ENCODE measurements around the gene CCDC146.

Gene CCDC146

DNA sequence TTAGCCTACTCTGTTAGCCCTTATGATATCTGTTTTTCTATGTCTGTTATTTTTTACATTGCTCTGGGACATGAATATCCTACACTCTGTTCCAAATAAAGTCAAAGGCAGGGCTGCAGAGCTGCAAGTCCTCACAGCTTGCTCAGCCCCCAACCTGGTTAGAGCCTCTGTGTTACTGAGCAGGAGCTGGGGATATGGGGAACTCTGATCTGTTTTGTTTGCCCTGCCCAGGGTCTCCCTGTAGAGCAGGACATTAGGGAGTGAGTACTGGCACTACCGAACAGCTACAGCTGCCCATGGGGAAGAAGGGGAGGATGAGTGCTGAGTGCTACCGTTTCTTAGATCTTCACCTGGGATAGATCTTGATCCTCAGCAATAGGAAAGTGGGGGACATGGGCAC lies 110.1 kb downstream of the CCDC146 start:
- TF ChIP-seq, protein P1, sequence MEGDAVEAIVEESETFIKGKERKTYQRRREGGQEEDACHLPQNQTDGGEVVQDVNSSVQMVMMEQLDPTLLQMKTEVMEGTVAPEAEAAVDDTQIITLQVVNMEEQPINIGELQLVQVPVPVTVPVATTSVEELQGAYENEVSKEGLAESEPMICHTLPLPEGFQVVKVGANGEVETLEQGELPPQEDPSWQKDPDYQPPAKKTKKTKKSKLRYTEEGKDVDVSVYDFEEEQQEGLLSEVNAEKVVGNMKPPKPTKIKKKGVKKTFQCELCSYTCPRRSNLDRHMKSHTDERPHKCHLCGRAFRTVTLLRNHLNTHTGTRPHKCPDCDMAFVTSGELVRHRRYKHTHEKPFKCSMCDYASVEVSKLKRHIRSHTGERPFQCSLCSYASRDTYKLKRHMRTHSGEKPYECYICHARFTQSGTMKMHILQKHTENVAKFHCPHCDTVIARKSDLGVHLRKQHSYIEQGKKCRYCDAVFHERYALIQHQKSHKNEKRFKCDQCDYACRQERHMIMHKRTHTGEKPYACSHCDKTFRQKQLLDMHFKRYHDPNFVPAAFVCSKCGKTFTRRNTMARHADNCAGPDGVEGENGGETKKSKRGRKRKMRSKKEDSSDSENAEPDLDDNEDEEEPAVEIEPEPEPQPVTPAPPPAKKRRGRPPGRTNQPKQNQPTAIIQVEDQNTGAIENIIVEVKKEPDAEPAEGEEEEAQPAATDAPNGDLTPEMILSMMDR (IDR thresholded peaks at IDR 0.05; ENCODE audit: extremely low read depth, insufficient read depth, missing control alignments), result no peak
- DNase-seq (ENCODE audit: low spot score), result no peak
- in situ Hi-C loops (cut with MboI; ENCODE audit: low pct_unique_long_range_greater_than_20kb, low sequenced_read_pairs, unreplicated experiment), result no loop called here

DNA sequence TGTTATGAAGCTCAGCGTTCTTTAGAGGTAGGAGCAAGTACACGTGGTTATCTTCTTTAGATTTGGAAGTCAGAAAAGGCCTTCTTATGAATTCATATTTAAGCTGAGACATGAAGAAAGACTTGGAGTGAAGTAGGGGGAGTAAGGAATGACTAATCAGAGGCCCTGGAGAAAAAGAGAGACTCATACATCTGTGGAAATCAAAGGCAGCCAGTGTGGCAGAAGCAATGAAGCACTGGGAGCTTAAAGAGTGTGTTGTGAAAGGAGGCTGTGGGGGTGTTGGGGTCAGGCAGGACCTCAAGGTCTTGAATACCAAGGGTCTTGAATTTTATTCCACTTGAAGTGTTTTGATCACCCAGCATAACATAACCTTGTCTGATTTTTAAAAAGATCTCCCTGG lies 112.9 kb downstream of the CCDC146 start:
- in situ Hi-C loops (cut with MboI; ENCODE audit: low pct_unique_long_range_greater_than_20kb, low sequenced_read_pairs, unreplicated experiment), result no loop called here
- DNase-seq (ENCODE audit: low spot score), result no peak
- TF ChIP-seq, protein P1 (IDR thresholded peaks at IDR 0.05; ENCODE audit: extremely low read depth, insufficient read depth, missing control alignments), result no peak

DNA sequence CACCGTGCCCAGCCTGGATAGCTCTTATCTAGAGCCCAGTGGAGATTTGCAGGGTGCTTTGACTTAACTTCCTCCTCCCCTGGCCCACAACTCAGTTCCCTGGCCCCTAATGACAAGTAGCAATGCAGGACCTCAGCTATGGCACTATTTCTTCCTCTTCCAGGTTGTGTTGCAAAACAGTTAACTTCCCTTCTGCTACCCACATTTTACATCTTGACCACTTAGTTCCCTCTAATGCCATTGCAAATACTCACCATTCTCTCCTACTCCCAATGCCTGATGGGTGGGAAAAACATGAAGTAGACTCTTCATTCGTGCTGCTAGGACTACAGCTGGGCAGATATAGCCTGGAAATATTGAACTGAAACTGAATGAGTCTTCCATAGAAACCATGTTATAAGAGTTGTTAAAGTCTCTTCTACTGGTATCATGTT lies 116.3 kb downstream of the CCDC146 start:
- in situ Hi-C loops (cut with MboI; ENCODE audit: low pct_unique_long_range_greater_than_20kb, low sequenced_read_pairs, unreplicated experiment), result no loop called here
- DNase-seq (ENCODE audit: low spot score), result no peak
- TF ChIP-seq, protein P1 (IDR thresholded peaks at IDR 0.05; ENCODE audit: extremely low read depth, insufficient read depth, missing control alignments), result no peak

DNA sequence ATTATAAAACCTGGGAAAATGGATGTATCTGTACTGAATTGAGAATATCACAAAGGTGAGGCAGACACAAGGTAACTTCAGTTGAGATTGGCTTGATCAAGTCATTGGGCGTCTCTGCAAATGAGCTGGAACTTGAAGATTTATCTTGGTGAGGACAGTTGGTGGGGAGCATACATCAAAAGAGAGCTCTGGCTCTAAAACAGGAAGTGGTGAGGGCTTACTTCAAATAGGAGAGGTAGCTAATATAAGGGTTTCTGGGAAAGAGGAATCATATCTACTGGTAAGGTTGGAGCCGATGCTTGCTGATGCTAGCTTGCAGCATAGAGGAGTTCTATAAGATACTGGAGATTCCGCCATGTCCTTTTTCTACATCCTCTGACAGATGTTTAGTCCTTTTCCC lies 117.1 kb downstream of the CCDC146 start:
- in situ Hi-C loops (cut with MboI; ENCODE audit: low pct_unique_long_range_greater_than_20kb, low sequenced_read_pairs, unreplicated experiment), result no loop called here
- DNase-seq (ENCODE audit: low spot score), result no peak
- TF ChIP-seq, protein P1 (IDR thresholded peaks at IDR 0.05; ENCODE audit: extremely low read depth, insufficient read depth, missing control alignments), result no peak

DNA sequence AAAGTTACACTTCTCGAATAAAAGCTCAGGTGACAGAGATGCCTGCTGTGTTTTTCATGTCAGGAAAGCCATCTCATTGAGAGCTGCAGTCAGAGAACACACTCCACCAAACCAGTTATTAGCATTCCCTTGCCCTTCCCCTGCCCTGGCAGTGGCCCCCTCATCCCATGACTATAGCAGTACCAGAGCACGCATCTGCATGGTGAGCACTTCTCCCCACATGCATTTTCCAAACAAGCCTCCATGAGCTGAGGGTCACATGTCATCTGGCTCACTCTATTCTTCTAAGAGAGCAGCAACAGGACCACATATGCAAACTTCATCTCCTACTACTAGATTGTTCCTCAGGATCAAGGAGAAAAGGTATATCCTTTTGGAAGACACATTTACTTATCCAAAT lies 119.7 kb downstream of the CCDC146 start:
- no peak for DNase-seq (ENCODE audit: low spot score)
- in situ Hi-C loops (cut with MboI; ENCODE audit: low pct_unique_long_range_greater_than_20kb, low sequenced_read_pairs, unreplicated experiment), result no loop called here
- TF ChIP-seq, protein P1 (IDR thresholded peaks at IDR 0.05; ENCODE audit: extremely low read depth, insufficient read depth, missing control alignments), result no peak

DNA sequence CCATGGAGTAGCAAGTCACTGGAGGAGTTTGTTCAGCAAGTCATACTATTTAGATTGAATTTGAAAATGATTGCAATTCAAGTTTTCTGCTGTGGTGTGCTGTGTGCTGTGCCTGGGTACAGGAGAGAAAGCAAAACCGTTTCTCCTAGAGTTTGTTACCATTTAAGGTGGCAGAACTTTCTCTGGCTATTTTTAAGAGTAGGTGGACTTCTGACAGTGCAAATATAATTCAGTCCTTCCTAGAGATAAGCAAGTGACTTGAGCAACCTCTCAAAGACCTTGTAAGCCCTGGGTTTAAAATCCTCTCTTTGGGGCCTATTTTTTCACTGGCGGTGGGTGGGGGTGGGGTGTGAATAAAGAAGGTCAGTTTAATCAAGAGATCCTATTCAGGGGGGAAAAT lies 120.1 kb downstream of the CCDC146 start:
- no peak for DNase-seq (ENCODE audit: low spot score)
- TF ChIP-seq, protein P1 (IDR thresholded peaks at IDR 0.05; ENCODE audit: extremely low read depth, insufficient read depth, missing control alignments), result no peak

More for the DNA sequence above, 120.1 kb downstream of the CCDC146 start:
- in situ Hi-C loops (cut with MboI; ENCODE audit: low pct_unique_long_range_greater_than_20kb, low sequenced_read_pairs, unreplicated experiment), result no loop called here

Measured in GM13977 (cell line).